ENCODE measurements around the gene C16orf95. TPM values are rescaled to one million over a fixed set of nuclear protein-coding genes. Genes with fewer than 3 reads are reported as not detected.

C16orf95 gene
- total and polyA plus RNA-seq, 2 donors (not counting 1 experiment from before 2014, with no cell fraction given) = 1.5 to 2.5 TPM

GRCh38 chr16:87266846-87267245 is 50.3 kb downstream of the C16orf95 start:
- CTCF ChIA-PET = no interaction called here
- no peak for TF ChIP-seq CTCF (IDR thresholded peaks at IDR 0.05)
- no peak for TF ChIP-seq EZH2 (IDR thresholded peaks at IDR 0.05; ENCODE audit: borderline replicate concordance, insufficient read depth, low read depth, low read length, poor library complexity, severe bottlenecking)
- Histone ChIP-seq H3K4me2 (replicated peaks; ENCODE audit: low read depth, low read length, poor library complexity, severe bottlenecking) (no peak overlapping the region), H3K4me1 (ENCODE audit: control insufficient read depth in 2 of 2, insufficient read depth in 2 of 2, low read length in 2 of 2) (no peaks in the 10 kb centered on the region), H3K4me3 (ENCODE audit: control extremely low read depth in 1 of 5, extremely low read depth in 1 of 5, insufficient read depth in 1 of 5, low read depth in 2 of 5, low read length in 4 of 5) (no peak overlapping the region), H3K27me3 (replicated peaks in 1 of 4; ENCODE audit: control extremely low read depth in 1 of 4, control insufficient read depth in 3 of 4, insufficient read depth in 4 of 4, low read length in 3 of 4) (no peaks in the 10 kb centered on the region), H3K36me3 (replicated peaks in 1 of 2; ENCODE audit: control extremely low read depth in 1 of 2, control insufficient read depth in 1 of 2, extremely low read depth in 1 of 2, insufficient read depth in 2 of 2, low read length in 1 of 2) (no peaks in the 10 kb centered on the region), H3K9me3 (ENCODE audit: control extremely low read depth in 1 of 3, control insufficient read depth in 2 of 3, insufficient read depth in 1 of 3, low read length in 2 of 3) (peaks cover 0 to 11% (median 3%) of the 10 kb centered on the region in 3 donors), H3K9ac (ENCODE audit: low read length) (no peak overlapping the region), H3K27ac (ENCODE audit: low read length in 2 of 2) (no peak overlapping the region), H2AFZ (ENCODE audit: insufficient read depth, low read depth, low read length, poor library complexity, severe bottlenecking) (no peak overlapping the region), H3K79me2 (ENCODE audit: control insufficient read depth, insufficient read depth, low read length) (no peaks in the 10 kb centered on the region), H4K20me1 (ENCODE audit: control insufficient read depth, insufficient read depth, low read length, poor library complexity, severe bottlenecking) (no peaks in the 10 kb centered on the region)
- Mint-ChIP-seq H3K9me3 (ENCODE audit: insufficient read depth) (peaks cover 5% of the 10 kb centered on the region), H3K4me3 (no peak overlapping the region), H3K27ac (no peak overlapping the region), H3K4me1 (no peaks in the 10 kb centered on the region), H3K27me3 (peaks cover 6% of the 10 kb centered on the region)
- DNase-seq (no peak), ATAC-seq (ENCODE audit: low read depth) (no peak)
- 86% methylated on average over 3 of the region's 4 CpGs for WGBS (ENCODE audit: insufficient coverage)
- intact Hi-C loops (cut with micrococcal nuclease) = no loop called here
- POLR2A ChIA-PET = no interaction called here

- H4K20me1 ChIP-seq (ENCODE audit: control insufficient read depth, insufficient read depth, low read length, poor library complexity, severe bottlenecking) = no peaks in the 10 kb centered on the region
- ATAC-seq (ENCODE audit: low read depth) = no peak
- Mint-ChIP-seq H3K27ac (no peak overlapping the region), H3K9me3 (ENCODE audit: insufficient read depth) (peaks cover 11% of the 10 kb centered on the region), H3K4me1 (no peaks in the 10 kb centered on the region), H3K27me3 (peaks cover 6% of the 10 kb centered on the region), H3K4me3 (no peak overlapping the region)
- no peak for DNase-seq
- H2AFZ ChIP-seq (ENCODE audit: insufficient read depth, low read depth, low read length, poor library complexity, severe bottlenecking) = no peak overlapping the region
- WGBS (ENCODE audit: insufficient coverage) = 100% methylated on average over 2 of the region's 4 CpGs
- H3K9ac ChIP-seq (ENCODE audit: low read length) = no peak overlapping the region
- H3K9me3 ChIP-seq (ENCODE audit: control extremely low read depth in 1 of 3, control insufficient read depth in 2 of 3, insufficient read depth in 1 of 3, low read length in 2 of 3) = peaks cover 0 to 24% (median 3%) of the 10 kb centered on the region in 3 donors
- no peaks in the 10 kb centered on the region for H3K4me1 ChIP-seq (ENCODE audit: control insufficient read depth in 2 of 2, insufficient read depth in 2 of 2, low read length in 2 of 2)
- ChIA-PET POLR2A (no interaction called here), CTCF (no interaction called here)
- intact Hi-C loops (cut with micrococcal nuclease) = no loop called here
- H3K27me3 ChIP-seq (replicated peaks in 1 of 4; ENCODE audit: control extremely low read depth in 1 of 4, control insufficient read depth in 3 of 4, insufficient read depth in 4 of 4, low read length in 3 of 4) = no peaks in the 10 kb centered on the region
- H3K79me2 ChIP-seq (ENCODE audit: control insufficient read depth, insufficient read depth, low read length) = no peaks in the 10 kb centered on the region
- no peak overlapping the region for H3K4me3 ChIP-seq (ENCODE audit: control extremely low read depth in 1 of 5, extremely low read depth in 1 of 5, insufficient read depth in 1 of 5, low read depth in 2 of 5, low read length in 4 of 5)
- H3K27ac ChIP-seq (ENCODE audit: low read length in 2 of 2) = no peak overlapping the region
- no peak for TF ChIP-seq EZH2 (IDR thresholded peaks at IDR 0.05; ENCODE audit: borderline replicate concordance, insufficient read depth, low read depth, low read length, poor library complexity, severe bottlenecking)
- no peak for TF ChIP-seq CTCF (IDR thresholded peaks at IDR 0.05)
- H3K36me3 ChIP-seq (replicated peaks in 1 of 2; ENCODE audit: control extremely low read depth in 1 of 2, control insufficient read depth in 1 of 2, extremely low read depth in 1 of 2, insufficient read depth in 2 of 2, low read length in 1 of 2) = no peaks in the 10 kb centered on the region
- H3K4me2 ChIP-seq (replicated peaks; ENCODE audit: low read depth, low read length, poor library complexity, severe bottlenecking) = no peak overlapping the region
Observed at GRCh38 chr16:87265261-87265660, 51.9 kb downstream of the C16orf95 start.

Measured in B cell (primary cell).